HG03135 (cell line): ENCODE data around the gene DOCK11.
"Not testable (repeated sequence)": the region's sequence is repeated elsewhere in the genome, so short reads cannot be mapped to it uniquely, and the experiment has no call there.

Experiments used
- ATAC-seq: cut with Tn5 transposase; IDR thresholded peaks from one replicate; pipeline ENCODE4 v1.9.1; 2021; ENCODE audit warnings: mild to moderate bottlenecking, moderate library complexity; ENCODE audit not compliant: unreplicated experiment

Gene DOCK11

DNA sequence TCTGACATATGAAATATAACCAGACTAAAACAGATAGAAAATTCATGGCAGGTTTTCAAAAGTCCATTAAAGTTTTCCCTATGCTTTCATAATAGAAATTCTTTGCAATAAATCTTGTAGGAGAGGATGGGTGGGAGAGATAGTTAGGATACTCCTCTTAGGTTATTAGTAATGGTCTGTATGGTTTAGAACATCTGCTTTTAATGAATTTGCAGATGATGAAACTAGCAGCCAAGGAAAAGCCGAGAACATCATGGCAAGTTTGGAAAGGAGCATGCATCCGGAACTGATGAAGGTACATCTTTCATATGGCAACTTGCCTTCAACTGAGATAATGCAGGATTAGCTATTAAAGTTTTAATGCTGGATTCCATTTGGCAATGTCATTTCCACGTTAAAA is 70.7 kb downstream of the DOCK11 start:
- ATAC-seq, result no peak

DNA sequence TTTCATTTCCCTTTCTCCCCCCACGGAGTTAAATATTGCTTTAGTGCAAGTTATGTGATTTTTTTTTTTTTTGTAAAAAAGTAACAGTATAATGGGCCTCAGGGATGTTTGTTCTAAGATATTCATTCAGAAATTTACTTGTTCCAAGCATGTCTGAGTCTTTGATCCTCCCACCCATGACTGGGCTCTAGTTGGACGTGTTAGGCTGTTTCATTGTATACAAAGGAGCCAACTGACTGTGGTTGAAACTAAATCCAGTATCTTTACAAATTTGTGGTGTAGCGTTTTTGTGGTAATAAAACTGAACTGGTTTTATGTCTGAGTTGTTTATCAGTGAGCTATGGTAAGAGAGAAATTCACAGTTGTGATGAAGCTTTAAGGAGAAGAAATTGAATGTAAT is 74.1 kb downstream of the DOCK11 start:
- no peak for ATAC-seq

DNA sequence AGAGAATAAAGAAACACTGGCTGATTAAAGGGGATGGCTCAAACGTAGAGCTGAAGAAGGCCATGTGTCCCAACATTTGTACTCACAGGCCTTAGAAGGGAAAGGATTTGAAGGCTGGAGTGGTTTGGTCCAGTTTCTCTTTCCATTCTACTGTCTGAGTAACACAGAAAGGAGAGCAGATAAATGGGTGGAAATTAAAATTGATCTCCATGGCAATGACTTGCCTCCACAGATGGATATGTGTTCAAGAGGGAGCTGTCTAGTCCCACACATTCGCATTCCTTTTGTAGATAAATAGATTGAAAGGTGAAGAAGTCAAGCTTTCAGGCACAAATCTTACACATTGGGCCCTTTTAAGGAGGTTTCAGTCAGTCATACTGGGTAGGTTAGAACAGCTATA is 74.6 kb downstream of the DOCK11 start:
- no peak for ATAC-seq

DNA sequence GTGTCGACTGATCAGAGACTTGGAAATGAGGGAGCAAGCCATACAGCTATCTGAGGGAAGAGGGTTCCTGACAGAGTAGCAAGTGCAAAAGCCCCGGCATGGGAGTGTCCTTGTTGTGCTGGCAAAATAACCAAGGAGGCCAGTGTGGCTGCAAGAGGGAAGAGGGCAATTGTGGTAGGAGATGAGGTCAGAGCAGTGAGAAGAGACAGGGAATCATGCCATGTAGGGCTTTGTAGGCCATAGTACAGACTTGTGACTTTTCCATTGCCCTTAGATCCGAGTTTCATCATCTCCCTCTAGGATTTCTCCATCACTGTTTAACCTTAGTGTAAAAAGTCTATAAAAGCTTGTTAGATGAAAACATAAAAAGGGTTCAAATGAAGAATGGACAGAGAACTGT is 76.2 kb downstream of the DOCK11 start:
- no peak for ATAC-seq

DNA sequence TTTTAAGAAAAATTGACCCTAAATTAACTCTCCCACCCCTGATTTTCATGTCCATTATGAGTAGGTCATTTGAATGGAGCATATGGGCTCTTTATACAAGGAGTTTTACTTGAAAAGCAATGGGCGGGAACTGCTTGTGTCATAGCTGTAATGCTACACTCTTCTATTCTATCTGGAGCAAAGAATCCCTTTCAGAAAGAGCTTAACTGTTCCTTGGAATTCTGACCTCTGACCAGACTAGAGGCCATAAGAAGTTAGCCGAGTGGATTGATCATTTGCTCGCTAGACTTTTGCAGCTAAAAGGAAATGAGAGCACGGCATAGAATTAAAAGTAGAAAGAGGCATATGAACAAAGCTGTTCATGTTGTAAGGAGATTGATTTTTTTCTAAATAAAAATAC is 79.1 kb downstream of the DOCK11 start:
- ATAC-seq, result no peak

DNA sequence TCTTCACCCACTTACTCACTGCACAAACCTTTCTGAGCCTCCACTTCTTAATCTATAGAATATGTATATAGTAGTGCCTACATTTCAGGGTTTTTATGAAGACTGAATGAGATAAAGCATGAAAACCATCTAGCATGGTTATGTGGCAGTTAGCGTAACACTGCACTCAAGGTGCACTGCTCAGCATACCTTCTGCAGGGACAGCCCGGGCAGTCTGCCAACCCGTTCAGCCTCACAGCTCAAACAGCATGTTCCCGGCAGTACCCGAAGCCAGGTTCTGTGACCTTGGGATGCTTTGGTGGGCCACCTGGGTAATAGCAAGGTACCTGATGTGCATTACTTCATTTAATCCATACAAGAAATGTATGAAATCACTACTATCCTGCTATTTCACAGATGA is 81.4 kb downstream of the DOCK11 start:
- ATAC-seq, result no peak

DNA sequence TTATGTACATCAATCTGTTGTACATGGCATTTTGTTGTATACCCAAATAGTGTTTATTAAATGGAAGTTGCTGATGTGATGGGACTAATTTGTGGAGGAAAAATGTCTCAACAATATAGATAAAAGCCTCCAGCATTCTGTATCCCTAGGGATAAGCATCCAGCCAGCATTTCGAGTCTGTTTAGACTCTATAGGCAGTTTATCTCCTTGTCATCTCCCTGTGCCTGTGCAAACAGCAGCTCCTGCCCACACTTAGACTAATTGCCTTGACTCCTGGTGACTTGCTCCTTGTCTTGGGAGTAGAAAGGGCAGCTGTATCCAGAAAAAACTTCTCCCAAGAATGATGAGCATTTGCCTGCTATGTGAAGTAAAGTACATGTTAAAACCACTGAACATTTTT is 83.8 kb downstream of the DOCK11 start:
- no peak for ATAC-seq

DNA sequence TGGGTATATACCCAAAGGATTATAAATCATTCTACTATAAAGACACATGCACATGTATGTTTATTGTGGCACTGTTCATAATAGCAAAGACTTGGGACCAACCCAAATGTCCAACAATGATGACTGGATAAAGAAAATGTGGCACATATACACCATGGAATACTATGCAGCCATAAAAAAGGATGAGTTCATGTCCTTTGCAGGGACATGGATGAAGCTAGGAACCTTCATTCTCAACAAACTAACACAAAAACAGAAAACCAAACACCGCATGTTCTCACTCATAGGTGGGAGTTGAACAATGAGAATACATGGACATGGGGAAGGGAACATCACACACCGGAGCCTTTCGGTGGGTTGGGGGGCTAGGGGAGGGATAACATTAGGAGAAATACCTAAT is 87.3 kb downstream of the DOCK11 start:
- not testable (repeated sequence) for ATAC-seq

DNA sequence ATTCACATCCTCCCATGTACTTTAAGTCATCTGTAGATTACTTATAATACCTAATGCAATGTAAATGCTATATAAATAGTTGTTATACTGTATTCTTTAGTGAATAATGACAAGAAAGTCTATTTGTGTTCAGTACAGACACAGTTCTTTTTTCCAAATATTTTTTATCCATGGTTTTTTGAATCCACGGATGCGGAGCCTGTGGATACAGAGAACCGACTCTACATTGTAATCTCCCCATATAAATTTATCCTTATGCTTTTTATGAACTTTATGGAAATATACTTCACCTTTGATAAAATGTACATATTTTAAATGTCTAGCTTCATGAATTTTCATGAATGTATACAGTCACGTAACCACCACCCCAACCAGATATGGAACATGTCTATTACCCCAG is 88.2 kb downstream of the DOCK11 start:
- no peak for ATAC-seq

DNA sequence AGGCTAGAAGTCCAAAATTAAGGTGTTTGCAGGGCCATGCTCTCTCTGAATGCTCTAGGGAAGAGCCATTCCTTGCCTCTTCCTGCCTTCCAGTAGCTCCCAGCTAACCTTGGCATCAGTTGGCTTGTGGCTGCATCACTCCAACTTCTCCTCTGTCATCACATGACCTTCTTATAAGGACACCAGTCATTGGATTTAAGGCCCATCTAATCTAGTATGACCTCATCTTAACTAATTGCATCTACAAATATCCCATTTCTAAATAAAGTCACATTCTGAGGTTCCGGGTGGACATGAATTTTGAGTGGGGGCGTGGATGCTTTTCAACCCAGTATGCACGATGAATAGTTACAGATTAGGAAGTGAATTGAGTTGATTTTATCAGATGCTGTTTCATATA is 89.7 kb downstream of the DOCK11 start:
- ATAC-seq, result no peak

DNA sequence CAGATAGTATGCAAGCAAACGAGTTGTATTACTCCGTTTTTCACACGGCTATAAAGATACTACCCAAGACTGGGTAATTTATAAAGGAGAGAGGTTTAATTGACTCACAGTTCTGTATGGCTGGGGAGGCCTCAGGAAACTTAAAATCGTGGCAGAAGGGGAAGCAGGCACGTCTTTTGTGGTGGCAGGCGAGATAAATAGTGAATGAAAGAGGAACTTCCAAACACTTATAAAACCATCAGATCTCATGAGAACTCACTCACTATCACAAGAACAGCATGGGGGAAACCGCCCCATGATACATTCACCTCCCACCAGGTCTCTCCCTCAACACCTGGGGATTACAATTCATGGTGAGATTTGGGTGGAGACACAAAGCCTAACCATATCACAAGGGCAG is 90.6 kb downstream of the DOCK11 start:
- not testable (repeated sequence) for ATAC-seq

DNA sequence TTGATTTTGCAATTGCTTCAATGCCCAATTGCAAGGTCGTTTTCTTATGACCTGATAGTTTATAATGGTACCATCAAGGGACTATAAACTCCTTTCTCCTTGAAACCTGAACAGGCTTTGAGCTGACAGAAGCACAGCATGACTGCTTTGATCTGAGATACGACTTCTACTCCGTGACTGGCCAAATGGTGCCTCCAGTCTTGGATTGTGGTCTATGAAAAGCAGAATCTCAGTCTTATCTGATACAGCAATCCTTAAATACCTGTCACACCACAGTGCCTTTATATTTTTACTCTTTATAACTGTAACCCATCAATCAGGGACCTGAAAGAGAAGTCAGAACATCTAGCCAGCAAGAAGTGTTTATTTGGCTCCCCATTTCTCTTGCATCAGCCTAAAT is 93.1 kb downstream of the DOCK11 start:
- ATAC-seq, result no peak

DNA sequence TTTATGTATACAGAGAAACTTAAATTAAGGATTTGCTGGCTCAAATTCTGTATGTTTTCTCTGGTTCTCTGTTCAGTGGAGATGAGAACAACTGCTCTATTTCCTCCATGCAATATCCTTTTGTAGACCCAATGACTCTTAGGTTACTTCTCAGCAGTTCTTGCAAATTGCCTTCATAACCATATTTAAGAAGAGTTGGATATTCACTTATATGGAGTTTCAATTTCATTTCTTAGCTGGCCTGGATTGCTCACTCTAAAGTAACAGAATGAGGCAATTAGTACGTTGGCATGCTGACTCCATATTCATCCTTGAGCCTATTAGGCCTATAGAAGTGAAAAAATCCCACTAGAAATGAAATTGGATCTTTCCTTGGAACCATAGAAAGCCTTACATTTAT is 93.6 kb downstream of the DOCK11 start:
- ATAC-seq, result no peak

DNA sequence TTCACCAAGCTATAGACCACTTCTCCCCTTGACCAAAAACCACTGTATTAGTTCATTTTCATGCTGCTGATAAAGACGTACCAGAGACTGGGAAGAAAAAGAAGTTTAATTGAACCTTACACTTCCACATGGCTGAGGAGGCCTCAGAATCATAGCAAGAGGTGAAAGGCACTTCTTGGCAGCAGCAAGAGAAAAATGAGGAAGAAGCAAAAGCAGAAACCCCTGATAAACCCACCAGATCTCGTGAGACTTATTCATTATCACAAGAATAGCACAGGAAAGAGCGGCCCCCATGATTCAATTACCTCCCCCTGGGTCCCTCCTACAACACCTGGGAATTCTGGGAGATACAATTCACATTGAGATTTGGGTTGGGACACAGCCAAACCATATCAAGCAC is 97.8 kb downstream of the DOCK11 start:
- no peak for ATAC-seq

DNA sequence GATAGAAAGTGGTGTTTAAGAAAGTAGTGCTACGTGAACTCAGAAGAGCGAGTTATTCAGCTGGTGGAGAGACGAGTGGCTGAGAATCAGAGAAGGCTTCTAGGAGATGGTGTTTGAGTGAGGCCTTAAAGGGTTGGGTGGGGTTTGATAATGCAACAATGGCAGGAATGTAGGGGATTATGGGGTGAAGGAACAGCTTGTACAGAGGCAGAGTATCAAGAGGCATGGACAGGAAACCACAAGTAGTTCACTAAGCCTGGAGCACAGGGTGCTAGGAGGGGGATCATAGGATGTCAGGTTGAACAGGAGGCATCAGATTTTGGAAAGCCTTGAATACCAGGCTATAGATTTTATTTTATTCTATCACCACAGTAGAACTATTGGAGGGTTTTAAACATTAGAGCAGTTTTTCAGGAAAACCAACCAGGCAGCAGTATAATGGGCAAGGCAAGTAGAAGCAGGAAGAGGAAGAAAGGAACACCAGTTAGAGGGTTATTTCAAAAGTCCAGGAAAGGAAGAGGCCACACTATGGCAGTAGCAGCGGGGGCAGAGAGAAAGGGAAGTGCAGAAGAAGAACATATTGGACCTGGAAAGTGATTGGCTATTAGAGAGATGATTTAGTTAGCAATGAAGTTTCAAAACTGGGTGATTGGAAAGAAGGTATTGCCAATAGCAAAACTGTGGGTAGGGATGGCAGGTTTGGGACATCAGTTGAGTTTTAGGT is 99.2 kb downstream of the DOCK11 start:
- ATAC-seq, result no peak

DNA sequence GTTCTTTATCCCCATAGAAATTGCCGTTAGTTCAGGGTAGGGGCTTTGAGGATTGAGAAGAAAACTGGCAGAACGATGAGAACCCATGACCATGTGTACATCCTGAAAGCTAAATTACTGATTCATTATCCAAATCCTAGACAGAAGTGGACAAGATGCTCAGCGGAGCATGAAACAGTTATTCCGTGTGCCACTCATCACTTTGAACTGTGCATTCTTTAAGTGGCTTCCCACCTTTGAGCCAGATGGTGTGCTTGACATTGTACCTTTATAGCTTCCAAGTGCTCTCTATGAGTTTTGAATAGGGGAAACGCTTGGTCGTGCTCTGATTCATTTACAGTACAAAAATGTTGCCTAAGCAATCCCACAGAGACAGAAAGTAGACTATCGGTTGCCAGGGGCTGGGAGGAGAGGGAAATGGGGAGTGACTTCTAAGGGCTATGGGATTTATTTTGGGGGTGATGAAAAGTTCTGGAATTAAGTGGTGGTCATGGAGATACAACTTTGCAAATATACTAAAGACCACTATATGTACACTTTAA is 100.0 kb downstream of the DOCK11 start:
- ATAC-seq, result no peak

DNA sequence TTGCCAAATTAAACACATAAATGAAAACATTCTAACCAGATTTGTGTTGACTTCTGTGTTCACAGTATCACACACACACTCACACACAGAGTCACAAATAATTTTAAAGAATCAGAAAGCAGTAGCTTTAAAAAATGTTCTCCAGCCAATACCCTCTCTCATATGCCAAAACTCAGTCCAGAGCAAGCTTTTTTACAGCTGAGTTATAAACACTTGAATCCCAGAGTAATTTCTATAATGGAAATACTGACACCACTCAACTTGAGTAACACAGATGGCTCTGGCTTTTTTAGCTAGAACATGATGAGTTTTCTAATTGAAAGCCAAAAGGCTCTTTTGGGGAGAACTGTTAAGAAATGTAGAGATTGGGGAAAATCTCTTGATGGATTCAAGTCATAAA is 100.8 kb downstream of the DOCK11 start:
- ATAC-seq, result no peak

DNA sequence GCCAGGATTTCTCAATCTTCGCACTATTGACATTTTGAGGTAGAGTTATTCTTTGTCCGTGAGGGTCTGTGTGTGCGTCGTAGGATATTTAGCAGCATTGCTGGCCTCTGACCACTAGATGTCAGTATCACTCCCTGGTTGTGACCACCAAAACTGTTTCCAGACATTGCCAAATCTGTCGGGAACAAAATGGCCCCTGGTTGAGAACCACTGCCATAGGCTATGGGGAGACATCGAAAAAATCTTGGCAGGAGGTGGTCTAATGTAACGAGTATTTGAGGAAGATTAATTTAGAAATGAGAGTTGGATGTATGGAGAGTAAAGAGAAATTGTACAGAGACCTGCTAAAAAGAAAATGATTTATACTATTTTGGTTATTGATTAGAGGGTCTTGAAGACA is 108.4 kb downstream of the DOCK11 start:
- peak; percentile 70 for ATAC-seq

DNA sequence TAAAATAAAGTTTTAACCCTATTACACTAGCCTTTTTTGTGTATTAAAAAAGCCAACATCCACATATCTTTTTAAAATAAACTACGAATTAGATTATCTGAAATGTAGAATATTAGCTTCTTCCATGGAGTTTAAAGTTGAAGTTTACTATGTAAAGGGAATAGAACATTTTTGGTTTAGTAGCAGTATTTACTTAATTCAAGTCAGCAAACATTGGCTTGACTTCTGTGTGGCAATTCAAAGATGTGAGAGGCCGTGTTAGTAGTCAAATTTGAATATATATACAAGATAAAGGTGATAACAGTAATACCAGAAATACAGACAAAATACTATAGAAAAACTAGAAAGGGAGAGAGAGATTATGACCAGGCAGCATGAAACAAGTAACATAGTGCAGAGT is 116.7 kb downstream of the DOCK11 start:
- no peak for ATAC-seq

DNA sequence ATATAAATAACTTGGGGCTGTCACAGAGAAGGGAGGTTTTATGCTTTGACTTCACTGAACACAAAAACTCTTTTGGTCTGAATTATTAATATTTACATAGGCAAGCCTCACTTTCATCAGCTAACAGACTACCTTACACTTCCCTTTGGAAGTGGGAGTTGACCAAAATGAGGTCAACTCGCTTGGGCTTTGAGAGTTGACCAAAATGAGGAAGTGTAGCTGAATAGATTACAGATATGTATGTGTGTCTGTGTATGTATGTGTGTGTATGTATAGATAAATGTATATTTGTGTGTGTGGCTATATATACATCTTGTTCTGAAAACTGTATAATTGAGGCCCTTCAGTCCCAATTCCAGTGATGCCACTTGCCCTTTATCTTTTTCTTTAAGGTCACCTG is 118.5 kb downstream of the DOCK11 start:
- no peak for ATAC-seq

DNA sequence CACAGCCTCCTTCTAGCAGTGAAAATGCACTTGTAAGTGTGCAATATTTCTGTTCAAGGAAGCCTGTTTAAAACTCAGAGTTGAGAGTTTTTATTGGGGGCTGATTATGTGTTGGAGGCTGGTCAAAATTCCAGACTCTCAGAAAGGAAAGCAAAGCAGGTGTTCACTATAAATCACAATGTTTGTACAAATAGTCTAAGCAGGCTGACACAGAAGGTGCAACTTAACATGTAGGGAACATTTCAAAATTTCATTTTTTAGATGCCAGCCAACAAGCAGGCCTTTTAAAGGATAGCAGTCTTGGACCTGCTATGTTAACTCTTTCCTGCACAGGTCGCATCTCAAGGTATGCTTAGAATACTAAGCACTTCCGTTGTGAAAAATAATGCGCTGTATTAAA is 119.5 kb downstream of the DOCK11 start:
- ATAC-seq, result no peak

DNA sequence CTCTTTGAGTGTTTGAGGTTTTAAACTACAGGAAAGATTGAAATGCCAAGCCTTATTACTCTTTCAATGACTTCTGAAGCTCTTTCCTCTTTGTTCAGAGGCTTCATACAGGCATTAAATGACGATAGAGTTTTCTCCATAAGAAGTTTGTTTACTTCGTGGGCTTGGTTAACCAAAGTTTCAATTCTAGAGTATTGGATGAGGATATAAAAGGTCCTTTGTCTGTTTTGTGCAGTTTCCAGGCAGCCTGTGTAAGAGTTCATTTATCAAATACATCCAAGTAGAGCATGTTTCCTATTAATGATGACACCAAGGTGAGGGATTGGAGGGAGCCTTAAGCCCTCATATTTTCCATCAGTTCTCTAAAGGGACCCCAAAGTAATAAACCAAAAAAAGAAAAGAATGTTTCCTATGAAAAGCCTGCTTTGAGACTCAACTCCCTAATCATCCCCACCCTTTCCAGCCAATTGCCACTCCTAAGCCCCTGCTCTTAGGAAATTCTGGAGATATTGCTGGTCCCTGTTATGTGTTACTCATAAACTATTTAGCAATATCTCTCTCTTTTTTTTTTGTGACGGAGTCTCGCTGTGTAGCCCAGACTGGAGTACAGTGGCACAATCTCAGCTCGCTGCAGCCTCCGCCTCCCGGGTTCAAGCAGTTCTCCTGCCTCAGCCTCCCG is 125.6 kb downstream of the DOCK11 start:
- ATAC-seq, result no peak

DNA sequence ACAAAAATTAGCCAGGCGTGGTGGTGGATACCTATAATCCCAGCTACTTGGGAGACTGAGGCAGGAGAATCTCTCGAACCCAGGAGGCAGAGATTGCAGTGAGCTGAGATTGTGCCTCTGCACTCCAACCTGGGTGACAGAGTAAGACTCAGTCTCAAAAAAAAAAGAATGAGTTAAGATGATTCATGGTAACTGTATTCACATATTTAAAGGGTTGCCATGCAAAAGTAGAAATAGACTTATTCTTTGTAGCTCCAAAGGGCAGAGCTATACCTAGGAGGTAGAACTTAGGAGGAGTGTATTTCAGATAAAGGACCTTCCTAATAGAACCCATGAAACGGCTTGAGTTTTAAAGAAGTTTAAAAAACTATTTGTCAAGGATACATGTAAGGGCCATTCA is 127.4 kb downstream of the DOCK11 start:
- no peak for ATAC-seq
